A549 (cell line): ENCODE measurements around the gene GRIK5.
A peak's percentile ranks its signal among the peaks of the same experiment; 100 is the strongest.

Source experiments
- HOXA7 ChIP-seq: fragments of 250-450 bp; sonication (Bioruptor Pico); IDR thresholded peaks from 2 replicates; pipeline ENCODE4 v1.5.0; 2020; ENCODE audit warnings: mild to moderate bottlenecking, moderate library complexity
- JUNB ChIP-seq: fragments of >200 bp; sonication (Bioruptor Twin); formaldehyde crosslinking; IDR thresholded peaks from 2 replicates; pipeline ENCODE4 v1.6.1; 2016
- MAFK ChIP-seq: fragments of 450-650 bp; IDR thresholded peaks from 2 replicates; pipeline ENCODE4 v1.6.1; 2014; ENCODE audit not compliant: partially characterized antibody
- MAZ ChIP-seq: fragments of 150-350 bp; IDR thresholded peaks from 2 replicates; pipeline ENCODE4 v1.6.1; 2014; ENCODE audit warnings: antibody characterized with exemption, low read depth, low read length, borderline replicate concordance
- NFE2L2 ChIP-seq: fragments of 150-350 bp; conservative IDR thresholded peaks from 2 replicates; pipeline ENCODE4 v1.6.1; 2014; ENCODE audit warnings: low read length
- POLR2A ChIP-seq: IDR thresholded peaks from 2 replicates; pipeline ENCODE4 v1.6.1; 2012; ENCODE audit warnings: mild to moderate bottlenecking, low read length
- RCOR1 ChIP-seq: fragments of 150-350 bp; IDR thresholded peaks from 2 replicates; pipeline ENCODE4 v1.6.1; 2014; ENCODE audit warnings: antibody characterized with exemption, low read length, low read depth
- RFX5 ChIP-seq: fragments of 450-650 bp; IDR thresholded peaks from 2 replicates; pipeline ENCODE4 v1.7.1; 2014; ENCODE audit warnings: antibody characterized with exemption, mild to moderate bottlenecking, moderate library complexity
- SMC3 ChIP-seq: fragments of >200 bp; sonication (Bioruptor Twin); formaldehyde crosslinking; IDR thresholded peaks from 3 replicates; pipeline ENCODE4 v1.6.1; 2018; ENCODE audit warnings: inconsistent platforms
- ZFP36 ChIP-seq: fragments of 450-650 bp; IDR thresholded peaks from 2 replicates; pipeline ENCODE4 v1.6.1; 2014; ENCODE audit warnings: borderline replicate concordance; ENCODE audit not compliant: partially characterized antibody
- TF ChIP-seq, protein P1 (sequence below): fragments of >200 bp; sonication (Bioruptor Twin); formaldehyde crosslinking; IDR thresholded peaks from 3 replicates; pipeline ENCODE4 v1.5.1; 2016
- TF ChIP-seq, protein P2 (sequence below): fragments of 200-600 bp; sonication (generic); IDR thresholded peaks from 2 replicates; pipeline ENCODE4 v1.6.1; 2016; ENCODE audit warnings: antibody characterized with exemption, mild to moderate bottlenecking, moderate library complexity
- TF ChIP-seq, protein P3 (sequence below): IDR thresholded peaks from 2 replicates; pipeline ENCODE4 v1.6.1; 2012

DNA sequence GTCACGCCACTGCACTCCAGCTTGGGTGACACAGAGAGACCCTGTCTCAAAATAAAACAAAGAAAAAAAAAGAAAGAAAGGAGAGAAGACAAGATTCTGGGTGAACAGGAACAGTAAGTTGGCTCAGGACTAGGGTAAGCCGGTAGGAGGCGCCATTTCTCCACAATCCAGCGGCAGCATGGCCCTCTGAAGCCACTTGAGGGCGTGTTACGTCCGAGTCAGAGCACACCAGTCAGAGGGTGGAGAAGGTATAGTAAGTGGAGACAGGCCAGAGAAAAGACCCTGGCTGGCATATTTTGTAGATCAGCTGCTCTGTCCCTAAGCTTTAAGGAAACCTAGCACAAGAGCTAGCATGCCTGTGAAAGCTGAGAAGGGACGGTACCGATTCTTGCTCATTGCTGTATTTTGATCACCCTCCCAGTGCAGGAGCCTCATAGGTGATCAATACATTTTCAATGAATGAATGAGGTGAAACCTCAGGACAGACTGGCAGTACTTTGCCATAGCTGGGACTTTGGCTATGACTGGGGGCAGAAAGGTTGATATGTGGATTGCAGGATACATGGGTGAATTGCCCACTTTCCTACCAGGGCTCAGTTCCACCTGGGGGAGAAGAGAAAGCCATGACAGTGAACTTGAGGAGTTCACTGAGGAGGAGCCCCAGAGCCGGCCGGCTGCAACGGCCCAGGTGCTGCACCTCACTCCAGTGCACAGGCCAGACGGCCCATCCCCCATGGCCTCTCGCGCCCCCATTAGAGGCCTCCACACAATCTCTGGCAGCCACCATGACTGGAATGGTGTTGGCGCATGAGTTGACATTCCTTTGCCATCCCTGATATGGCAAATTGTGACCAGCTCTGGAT lies 38.8 kb upstream of the GRIK5 start:
- TF ChIP-seq, protein P1, sequence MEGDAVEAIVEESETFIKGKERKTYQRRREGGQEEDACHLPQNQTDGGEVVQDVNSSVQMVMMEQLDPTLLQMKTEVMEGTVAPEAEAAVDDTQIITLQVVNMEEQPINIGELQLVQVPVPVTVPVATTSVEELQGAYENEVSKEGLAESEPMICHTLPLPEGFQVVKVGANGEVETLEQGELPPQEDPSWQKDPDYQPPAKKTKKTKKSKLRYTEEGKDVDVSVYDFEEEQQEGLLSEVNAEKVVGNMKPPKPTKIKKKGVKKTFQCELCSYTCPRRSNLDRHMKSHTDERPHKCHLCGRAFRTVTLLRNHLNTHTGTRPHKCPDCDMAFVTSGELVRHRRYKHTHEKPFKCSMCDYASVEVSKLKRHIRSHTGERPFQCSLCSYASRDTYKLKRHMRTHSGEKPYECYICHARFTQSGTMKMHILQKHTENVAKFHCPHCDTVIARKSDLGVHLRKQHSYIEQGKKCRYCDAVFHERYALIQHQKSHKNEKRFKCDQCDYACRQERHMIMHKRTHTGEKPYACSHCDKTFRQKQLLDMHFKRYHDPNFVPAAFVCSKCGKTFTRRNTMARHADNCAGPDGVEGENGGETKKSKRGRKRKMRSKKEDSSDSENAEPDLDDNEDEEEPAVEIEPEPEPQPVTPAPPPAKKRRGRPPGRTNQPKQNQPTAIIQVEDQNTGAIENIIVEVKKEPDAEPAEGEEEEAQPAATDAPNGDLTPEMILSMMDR, result peak; percentile 100
- TF ChIP-seq, protein P2, sequence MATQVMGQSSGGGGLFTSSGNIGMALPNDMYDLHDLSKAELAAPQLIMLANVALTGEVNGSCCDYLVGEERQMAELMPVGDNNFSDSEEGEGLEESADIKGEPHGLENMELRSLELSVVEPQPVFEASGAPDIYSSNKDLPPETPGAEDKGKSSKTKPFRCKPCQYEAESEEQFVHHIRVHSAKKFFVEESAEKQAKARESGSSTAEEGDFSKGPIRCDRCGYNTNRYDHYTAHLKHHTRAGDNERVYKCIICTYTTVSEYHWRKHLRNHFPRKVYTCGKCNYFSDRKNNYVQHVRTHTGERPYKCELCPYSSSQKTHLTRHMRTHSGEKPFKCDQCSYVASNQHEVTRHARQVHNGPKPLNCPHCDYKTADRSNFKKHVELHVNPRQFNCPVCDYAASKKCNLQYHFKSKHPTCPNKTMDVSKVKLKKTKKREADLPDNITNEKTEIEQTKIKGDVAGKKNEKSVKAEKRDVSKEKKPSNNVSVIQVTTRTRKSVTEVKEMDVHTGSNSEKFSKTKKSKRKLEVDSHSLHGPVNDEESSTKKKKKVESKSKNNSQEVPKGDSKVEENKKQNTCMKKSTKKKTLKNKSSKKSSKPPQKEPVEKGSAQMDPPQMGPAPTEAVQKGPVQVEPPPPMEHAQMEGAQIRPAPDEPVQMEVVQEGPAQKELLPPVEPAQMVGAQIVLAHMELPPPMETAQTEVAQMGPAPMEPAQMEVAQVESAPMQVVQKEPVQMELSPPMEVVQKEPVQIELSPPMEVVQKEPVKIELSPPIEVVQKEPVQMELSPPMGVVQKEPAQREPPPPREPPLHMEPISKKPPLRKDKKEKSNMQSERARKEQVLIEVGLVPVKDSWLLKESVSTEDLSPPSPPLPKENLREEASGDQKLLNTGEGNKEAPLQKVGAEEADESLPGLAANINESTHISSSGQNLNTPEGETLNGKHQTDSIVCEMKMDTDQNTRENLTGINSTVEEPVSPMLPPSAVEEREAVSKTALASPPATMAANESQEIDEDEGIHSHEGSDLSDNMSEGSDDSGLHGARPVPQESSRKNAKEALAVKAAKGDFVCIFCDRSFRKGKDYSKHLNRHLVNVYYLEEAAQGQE, result no peak
- no peak for TF ChIP-seq HOXA7 (CRISPR knock-in tag)
- no peak for TF ChIP-seq POLR2A
- no peak for TF ChIP-seq RCOR1
- TF ChIP-seq RFX5, result no peak
- TF ChIP-seq JUNB, result no peak
- TF ChIP-seq MAZ, result no peak
- TF ChIP-seq, protein P3, sequence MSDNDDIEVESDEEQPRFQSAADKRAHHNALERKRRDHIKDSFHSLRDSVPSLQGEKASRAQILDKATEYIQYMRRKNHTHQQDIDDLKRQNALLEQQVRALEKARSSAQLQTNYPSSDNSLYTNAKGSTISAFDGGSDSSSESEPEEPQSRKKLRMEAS, result peak; percentile 69
- TF ChIP-seq MAFK, result peak; percentile 34
- no peak for TF ChIP-seq ZFP36
- peak; percentile 99 for TF ChIP-seq SMC3
- no peak for TF ChIP-seq NFE2L2
